HG03175 (cell line): Measurements from ENCODE around the gene LEKR1.
"Not testable (repeated sequence)": the region's sequence is repeated elsewhere in the genome, so short reads cannot be mapped to it uniquely, and the experiment has no call there.

Source experiments
- ATAC-seq: cut with Tn5 transposase; IDR thresholded peaks from one replicate; pipeline ENCODE4 v1.9.1; 2021; ENCODE audit warnings: mild to moderate bottlenecking, moderate library complexity; ENCODE audit not compliant: unreplicated experiment

Gene LEKR1

GRCh38 chr3:156803952-156804741 lies 22.0 kb upstream of the LEKR1 start:
- ATAC-seq: no peak

GRCh38 chr3:156806698-156807097 lies 19.5 kb upstream of the LEKR1 start:
- no peak for ATAC-seq

- ATAC-seq: no peak
Observed at GRCh38 chr3:156808025-156808424, 18.1 kb upstream of the LEKR1 start.

GRCh38 chr3:156811089-156811862 lies 14.9 kb upstream of the LEKR1 start:
- no peak for ATAC-seq

GRCh38 chr3:156812521-156813335 lies 13.4 kb upstream of the LEKR1 start:
- no peak for ATAC-seq

GRCh38 chr3:156814295-156814694 lies 11.9 kb upstream of the LEKR1 start:
- no peak for ATAC-seq

- ATAC-seq: peak; percentile 17
Observed at GRCh38 chr3:156816091-156816793, 9.9 kb upstream of the LEKR1 start.

- ATAC-seq: peak; percentile 75
Observed at GRCh38 chr3:156816794-156817645, 9.1 kb upstream of the LEKR1 start.

- no peak for ATAC-seq
Observed at GRCh38 chr3:156817646-156818272, 8.4 kb upstream of the LEKR1 start.

GRCh38 chr3:156818273-156818651 lies 7.9 kb upstream of the LEKR1 start:
- no peak for ATAC-seq

- ATAC-seq: no peak
Observed at GRCh38 chr3:156818890-156819289, 7.3 kb upstream of the LEKR1 start.

GRCh38 chr3:156819842-156820691 lies 6.1 kb upstream of the LEKR1 start:
- no peak for ATAC-seq

- ATAC-seq: no peak
Observed at GRCh38 chr3:156820692-156821080, 5.5 kb upstream of the LEKR1 start.

GRCh38 chr3:156822626-156823260 lies 3.4 kb upstream of the LEKR1 start:
- ATAC-seq: not testable (repeated sequence)

GRCh38 chr3:156825795-156826143 lies 384 bp upstream of the LEKR1 start:
- ATAC-seq: peak; percentile 57

GRCh38 chr3:156826896-156827882 lies 1.0 kb downstream of the LEKR1 start:
- ATAC-seq: no peak

- ATAC-seq: no peak
Observed at GRCh38 chr3:156831006-156831405, 4.9 kb downstream of the LEKR1 start.
